NCI-H1930 (cell line): ENCODE data around the gene AIFM3.
"Not testable (repeated sequence)": the region's sequence is repeated elsewhere in the genome, so short reads cannot be mapped to it uniquely, and the experiment has no call there.

Experiments
- DNase-seq, 2 experiments: peaks; one replicate each; lab custom pipeline; 2025; lab: John Stamatoyannopoulos, UW

Gene AIFM3

DNA sequence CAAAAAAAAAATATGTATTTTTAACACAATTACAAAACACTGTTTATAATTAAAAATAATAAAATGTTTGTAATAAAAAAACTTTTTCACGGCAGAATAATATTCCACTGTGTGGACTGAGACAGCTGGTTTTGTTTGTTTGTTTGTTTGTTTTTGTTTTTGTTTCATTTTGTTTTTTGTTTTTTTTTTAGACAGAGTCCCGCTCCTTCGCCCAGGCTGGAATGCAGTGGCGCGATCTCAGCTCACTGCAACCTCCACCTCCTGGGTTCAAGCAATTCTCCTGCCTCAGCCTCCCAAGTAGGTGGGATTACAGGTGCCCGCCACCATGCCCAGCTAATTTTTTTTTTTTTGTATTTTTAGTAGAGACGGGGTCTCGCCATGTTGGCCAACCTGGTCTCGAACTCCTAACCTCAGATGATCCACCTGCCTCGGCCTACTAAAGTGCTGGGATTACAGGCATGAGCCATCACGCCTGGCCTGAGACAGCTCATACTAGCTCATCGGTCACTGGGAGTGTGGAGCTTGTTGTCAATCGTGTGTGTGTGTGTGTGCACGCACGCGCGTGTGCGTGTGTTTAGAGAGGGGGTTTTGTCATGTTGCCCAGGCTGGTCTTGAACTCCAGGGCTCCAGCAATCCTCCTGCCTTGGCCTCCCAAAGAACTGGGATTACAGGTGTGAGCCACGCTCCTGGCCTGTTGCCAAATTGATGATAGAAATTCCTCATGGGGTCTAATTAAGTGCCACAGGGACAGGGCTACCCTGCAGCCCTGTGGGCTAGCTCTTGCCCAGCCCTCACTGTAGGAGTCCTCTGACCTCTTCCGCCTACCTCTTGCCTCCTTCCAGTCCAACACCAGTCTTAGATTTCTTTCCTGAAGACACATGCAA lies 7.2 kb upstream of the AIFM3 start:
- DNase-seq: no peak

DNA sequence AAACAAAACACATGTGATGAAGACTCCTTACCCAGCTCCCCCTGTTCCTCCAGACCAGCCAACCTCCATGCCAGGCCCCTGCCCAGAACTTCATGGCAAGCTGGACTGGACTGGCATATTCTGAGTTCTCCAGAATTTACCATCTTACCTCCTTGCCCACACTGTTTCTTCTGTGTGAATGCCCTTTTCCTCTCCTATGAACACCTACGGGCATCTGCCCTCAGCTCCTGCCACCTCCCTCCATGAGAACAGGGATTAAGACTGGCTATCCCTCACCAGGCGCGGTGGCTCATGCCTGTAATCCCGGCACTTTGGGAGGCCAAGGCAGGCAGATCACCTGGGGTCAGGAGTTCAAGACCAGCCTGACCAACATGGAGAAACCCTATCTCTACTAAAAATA lies 6.4 kb upstream of the AIFM3 start:
- no peak for DNase-seq

DNA sequence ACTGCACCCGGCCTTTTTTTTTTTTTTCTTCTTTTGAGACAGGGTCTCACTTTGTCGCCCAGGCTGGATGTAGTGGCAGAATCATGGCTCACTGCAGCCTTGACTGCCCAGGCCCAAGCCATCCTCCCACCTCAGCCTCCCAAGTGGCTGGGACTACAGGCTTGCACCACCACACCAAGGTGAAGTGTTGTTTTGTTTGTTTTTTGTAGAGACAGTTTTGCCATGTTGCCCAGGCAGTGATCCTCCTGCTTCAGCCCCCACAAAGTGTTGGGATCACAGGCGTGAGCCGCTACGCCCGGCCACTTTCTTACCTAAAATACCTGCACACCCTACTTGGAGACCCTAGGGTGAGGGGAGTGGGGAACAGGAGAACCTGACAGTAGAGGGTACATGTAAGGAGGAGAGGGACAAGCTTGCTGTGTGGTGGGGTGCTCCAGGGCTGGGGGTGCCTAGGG lies 4.5 kb upstream of the AIFM3 start:
- no peak for DNase-seq

DNA sequence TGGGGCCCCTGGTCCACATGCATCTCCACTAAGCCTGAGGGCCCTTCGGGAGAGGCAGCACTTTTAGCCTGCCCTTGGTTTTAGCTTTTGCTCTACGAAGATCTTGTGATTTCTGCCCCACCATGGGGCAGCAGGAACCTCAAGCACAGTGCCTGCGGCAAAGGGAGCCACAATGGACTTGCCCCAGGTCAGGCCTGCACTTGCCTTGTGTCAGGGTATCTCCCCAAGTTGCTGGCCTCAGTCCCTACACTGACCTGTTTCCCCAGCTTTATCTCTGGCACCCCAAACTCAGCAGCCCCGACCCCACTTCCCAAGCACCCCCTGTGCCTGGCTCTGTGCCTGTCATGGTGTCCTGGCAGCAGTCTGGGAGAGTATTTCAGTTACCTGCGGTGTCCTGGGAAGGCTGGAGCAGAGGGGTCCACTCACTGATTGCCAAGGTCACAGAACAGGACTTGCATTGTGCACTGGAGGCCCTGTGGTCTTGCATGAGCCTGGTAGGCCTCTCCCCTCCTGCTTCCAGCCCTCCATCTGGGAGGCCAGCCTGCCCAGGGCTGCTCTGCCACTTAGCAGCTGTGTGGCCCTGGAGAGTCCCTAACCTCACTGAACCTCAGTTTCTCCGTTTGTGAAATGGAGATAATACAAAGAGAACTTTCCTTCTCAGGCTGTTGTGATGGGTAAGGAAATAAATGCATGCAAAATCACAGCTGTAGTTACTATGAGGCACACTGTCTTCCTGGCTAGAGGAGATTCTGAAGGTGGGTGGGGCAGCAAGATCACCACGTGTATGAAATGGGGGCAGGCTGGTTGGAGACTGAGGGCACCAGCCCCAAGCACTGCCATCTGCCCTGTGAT lies 3.6 kb upstream of the AIFM3 start:
- DNase-seq: no peak

DNA sequence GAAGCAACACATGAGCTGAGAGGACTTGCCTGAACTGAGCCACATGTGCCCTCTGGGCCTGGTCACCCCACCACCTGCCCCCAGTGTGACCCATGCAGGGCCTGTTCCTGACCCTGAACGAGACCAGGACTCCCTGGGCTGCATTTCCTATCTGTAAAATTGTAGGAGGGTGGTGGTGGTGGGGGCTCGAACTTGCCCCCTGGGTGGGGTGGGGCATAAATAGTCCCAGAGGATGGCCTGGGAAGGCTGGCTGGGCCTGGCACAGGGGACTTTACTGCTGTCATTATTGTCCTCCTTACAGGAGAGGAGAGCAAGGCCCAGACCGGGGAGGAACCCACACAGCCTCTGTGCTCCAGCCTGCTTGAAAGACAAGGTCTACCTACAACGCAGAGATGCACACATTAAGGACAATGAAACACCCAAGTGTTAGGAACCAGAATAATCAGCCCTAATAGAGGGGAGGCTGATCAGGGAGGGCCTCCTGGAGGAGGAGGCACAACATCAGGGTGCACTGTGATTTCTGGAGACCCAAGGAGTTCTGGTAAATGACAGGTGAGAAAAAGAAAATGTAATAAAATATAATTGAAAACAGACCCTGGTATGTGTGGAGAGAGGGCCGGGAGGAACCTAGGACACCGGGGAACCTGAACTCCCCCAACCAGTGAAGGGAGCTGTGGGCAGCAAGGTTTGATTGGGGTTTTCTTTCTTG lies 2.8 kb upstream of the AIFM3 start:
- no peak for DNase-seq

DNA sequence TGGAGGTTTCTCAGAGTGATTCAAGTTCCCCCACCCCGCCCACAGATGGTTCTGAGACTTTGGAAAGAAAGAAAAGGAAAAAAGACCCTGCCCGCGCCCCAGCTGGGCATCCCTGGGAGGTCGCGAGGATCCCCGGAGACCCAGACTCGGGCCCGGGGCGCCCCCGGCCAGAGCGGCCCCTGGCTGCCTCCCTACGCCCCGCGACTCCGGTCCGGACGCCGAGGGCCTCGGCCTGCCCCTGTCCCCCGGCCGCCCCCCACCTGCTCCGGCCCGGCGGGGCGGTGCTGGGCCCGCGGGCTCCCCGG lies 2.3 kb upstream of the AIFM3 start:
- no peak for DNase-seq

DNA sequence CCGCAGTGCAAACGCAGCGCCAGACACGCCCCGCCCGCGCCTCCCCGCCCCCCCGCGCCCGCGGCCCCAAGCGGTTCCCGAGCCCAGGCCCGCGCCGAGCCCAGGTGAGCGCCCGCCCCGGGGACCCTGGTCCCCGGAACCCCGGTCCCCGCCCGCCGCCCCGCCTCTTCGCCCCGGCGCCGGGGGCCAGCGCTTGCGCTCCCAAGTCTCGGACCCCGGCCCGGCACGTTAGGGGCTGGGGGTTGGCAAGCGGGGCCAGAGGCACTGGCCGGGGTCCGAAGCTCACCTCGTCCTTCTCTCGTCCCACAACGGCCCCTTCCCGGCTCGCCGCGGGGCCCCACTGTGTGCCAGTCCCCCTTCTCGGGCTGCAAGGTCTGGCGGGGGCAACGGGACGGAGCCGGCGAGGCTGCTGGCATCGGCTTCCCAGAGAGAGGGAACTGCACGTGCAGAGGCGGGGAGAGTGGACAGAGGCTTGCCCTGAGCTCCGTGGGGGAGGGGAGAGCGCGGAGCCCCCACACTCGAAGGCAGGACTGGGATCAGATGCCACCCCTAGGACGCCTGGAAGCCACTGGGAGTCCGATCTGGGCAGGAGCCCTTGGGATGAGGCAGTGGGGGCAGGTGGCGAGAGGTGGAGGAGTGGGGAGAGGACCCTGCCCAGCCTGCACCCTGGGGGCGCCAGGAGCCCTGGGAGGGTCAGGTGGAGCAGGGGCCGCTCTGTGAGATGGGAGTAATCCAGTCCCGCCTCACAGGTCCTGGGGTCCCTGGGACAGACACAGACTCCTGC lies 1.8 kb upstream of the AIFM3 start:
- no peak for DNase-seq

DNA sequence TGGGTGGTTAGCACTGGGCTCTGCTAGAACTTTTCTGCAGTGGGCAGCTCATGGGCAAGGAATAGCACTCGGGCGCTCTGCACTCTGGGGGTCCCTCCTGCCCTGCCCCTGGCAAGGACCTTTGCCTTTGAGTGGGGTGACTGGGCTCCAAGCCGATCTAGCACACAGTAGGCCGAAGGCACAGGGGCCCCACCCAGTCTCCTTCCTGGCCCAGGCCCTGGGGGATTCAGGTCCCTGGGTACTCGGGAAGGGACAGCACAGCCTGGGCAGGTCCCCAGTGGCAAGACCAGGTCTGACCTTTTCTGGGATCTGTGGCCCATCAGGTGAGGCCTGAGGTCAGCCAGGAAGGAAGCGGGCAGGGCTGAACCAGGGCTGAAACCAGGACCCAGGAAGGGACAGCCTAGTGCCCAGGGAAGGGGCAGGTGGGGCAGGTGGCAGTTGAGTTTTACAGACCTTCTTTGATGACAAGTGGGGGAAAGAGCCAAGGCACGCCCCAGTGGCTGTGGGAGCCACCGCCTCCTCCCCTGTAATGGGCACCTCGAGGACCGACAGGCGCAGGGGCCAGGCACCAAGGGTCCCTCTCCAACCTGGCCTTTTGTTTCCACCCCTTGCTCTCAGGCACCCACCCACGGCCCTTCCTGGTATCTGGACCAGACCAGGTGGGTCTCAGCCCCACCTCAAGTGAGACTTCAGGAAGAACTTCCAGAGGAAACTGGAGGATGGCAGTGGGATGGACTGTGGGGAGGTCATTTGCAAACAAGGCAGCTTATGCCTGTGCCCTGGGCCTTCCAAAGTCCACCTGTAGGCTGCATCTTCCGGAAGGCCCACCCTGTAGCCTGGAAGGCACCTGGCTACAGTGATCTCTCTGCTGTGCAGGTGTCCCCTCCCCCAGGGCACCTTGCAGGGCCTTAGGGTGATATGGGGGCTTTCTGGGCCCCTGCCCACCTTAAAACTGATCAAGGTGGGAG lies 883 bp upstream of the AIFM3 start:
- DNase-seq: no peak

DNA sequence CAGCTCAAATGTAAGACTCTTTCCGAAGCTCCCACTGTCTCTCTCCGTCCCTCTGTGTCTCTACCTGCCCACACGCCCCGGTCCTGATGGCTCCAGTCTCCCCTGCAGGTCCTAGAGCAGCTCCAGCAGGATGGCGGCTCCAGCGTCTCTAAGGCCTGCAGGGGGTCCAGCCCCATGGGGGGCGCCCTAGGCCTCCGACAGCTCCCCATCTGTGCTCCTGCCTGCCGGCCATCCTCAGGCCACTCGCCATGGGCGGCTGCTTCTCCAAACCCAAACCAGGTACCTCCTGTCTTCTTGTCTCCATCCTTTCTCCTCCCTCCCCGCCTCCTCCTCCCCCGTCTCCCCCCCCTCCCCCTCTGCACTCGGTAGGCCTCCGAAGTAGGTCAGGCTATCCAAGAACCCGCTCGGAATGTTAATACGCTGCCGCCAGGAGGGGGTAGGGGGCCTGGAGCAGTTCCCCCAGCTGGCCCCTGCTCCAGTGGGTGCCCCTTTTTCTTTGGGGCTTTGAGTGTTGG lies 699 bp downstream of the AIFM3 start:
- DNase-seq: no peak

DNA sequence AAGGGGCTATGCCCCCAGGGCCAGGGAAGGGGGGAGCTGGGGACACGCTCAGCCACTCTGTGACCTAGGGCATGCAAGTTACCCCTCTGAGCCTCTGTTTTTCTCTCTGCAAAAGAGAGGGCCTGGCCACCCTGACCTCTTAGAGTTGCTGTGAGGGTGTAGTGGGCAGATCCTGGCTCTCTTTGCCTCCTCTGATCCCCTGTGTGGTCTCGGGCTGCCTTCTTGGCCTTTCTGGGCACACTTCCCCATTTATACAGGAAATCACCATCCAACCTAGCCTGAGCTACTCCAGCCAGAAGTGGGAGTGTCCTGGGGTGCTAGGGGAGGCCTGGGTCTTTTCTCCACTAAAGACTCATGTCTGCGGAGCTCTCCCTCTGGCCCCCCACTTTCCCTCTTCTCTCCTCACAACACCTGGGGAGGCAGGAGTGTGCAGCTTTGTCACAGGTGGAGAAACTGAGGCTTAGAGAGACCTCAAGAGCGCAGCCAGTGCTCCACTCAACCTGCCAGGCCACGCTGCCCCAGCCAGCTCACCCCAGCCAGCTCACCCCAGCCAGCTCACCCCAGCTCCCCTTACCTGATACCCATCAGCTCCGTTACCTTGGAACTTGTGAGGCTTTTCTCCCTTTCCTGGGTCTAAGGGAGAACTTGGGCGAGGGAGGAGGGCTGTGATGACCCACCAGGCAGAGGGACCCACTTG lies 1.4 kb downstream of the AIFM3 start:
- no peak for DNase-seq

DNA sequence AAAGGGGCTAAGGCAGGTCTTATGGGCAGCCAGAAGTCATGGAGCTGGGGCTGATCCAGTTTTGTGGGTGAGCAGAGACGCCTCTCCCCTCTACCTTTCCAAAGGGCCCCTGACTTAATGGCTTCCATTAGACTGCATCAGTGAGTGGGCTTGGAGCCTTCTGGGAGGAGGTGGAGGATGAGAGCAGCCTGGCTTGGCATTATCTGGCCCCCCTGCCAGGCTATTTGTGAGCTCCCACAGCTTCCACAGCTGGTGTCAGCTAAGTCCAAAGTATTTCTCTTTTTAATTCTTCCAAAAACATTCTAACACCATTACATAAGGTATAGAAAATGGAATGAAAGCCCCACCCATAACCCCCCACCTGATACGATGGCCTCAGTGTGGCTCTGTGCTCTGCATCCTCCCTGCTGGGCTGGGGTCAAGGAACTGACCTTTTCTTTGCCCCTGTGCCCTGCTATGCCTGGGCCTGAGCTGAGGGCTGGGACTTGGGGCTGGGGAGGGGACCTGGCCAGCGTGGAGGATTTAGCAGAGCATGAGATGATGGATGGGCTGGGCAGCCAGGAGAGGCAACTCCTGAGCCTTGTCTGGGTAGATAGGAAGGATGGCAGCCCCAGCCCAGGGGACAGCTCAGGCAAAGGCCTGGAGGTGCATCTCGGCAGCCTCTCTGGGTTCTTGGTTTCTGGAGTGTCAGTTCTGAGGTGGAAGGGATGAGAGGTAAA lies 4.0 kb downstream of the AIFM3 start:
- DNase-seq: no peak

DNA sequence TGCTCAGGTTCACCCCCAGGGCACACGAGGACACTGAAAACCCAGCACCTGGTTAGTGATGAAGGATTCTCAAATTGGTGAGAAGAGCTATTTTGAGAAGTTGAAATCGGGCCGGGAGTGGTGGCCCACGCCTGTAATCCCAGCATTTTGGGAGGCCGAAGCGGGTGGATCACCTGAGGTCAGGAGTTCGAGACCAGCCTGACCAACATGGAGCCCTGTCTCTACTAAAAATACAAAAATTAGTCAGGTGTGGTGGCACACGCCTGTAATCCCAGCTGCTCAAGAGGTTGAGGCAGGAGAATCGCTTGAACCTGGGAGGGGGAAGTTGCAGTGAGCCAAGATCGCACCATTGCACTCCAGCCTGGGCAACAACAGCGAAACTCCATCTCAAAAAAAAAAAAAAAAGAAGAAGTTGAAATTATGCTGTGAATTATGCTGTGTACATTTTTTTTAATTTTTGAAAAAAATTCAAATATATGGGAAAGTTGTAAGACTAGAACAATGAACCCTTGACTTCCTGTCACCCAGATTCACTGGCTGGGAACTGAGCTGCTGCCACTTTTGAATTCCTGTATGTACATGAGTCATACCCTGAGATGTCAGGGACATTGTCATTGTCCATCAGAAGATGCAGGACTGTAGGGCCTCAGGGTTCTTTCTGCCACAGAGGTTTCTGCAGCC lies 5.1 kb downstream of the AIFM3 start:
- DNase-seq: not testable (repeated sequence)

DNA sequence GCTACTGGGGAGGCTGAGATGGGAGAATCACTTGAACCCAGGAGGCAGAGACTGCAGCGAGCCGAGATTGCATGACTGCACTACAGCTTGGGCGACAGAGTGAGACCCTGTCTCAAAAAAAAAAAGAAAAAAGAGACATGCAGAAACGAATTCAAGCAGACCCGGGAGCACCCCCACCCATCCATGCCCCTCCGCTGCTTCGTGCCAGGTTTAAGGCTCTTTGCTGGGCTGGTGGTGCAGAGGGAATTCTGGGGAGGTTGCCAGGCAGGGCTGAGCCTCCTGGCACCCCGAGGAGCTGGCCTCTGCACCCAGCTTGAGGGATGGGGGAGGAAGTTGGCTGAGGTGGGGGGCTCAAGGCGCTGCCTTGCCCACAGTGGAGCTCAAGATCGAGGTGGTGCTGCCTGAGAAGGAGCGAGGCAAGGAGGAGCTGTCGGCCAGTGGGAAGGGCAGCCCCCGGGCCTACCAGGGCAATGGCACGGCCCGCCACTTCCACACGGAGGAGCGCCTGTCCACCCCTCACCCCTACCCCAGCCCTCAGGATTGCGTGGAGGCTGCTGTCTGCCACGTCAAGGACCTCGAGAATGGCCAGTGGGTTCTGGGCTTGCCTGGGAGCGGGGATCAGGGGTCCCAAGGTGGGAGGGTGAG lies 6.0 kb downstream of the AIFM3 start:
- DNase-seq: no peak

DNA sequence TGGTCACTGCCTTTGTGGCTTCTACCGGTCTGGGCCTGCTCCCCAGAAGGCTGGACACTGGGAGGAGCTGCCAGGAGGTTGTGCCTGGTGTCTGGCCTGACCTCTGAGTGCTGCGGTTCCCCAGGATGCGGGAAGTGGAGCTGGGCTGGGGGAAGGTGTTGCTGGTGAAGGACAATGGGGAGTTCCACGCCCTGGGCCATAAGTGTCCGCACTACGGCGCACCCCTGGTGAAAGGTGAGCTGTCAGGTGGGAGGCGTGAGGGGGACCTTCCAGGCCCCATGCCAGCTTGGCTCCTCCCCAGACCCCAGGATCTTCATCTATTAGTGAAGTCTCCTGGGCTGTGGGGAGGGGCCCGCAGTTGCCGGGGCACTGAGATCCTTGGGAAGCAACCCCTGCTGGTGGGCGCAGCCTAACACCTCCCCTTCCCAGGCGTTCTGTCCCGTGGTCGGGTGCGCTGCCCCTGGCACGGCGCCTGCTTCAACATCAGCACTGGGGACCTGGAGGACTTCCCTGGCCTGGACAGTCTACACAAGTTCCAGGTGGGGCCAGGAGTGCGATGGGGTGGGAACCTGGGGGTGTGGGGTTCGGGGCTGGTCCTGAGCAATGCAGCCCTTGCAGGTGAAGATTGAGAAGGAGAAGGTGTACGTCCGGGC lies 6.7 kb downstream of the AIFM3 start:
- no peak for DNase-seq

DNA sequence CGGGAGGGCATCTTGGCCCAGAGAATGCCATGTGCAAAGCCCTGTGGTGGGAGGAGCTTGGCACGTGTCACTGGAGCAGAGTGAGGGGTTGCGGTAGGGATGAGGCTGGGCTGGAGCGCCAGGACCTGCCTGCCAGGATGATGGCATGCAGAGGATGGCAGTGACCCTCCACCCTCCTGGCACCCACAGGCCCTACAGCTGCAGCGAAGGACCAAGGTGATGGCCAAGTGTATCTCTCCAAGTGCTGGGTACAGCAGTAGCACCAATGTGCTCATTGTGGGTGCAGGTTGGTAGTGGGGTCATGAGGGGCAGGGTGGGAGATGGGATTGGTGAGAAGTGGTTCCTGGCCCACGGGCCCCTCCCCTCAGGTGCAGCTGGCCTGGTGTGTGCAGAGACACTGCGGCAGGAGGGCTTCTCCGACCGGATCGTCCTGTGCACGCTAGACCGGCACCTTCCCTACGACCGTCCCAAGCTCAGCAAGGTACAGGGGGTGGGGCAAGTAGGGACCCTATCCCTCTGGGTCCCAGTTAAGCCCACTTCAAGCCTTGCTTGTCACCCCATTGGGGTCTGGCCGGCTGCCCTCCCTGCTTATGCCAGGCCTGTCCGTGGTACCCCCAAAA lies 7.4 kb downstream of the AIFM3 start:
- DNase-seq: no peak

DNA sequence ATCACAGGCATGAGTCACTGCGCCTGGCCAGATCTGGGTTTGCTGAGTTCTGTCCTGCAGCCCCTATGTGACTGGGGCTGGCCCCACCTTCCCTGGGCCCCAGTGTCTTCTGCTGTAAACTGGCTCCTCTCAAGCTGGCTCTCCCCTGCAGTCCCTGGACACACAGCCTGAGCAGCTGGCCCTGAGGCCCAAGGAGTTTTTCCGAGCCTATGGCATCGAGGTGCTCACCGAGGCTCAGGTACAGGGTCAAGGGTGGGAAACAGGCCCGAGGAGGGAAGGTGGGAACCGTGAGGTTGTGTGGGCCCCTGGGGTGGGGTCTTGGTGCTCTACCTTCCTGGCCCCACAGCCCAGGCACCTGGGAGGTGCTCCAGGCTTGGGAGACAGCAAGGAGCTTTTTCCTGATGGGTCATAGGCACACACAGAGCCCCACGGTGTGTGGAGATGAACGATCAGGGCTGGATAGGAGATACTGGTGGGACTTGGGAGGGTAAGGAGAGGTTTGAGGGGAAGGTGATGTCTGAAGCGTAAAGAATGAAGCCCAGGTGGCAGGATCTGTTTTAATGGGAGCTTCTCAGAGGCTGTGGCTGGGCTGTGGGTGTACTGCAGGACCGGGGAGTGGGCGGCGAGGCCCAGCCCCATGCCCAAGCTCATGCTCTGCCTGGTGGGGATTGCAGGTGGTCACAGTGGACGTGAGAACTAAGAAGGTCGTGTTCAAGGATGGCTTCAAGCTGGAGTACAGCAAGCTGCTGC lies 8.7 kb downstream of the AIFM3 start:
- no peak for DNase-seq
